GM12873 (cell line): ENCODE measurements around the gene WDR86.

Source experiments
- TF ChIP-seq, protein P1 (sequence below): IDR thresholded peaks from 2 replicates; pipeline ENCODE4 v1.5.1; 2012; ENCODE audit warnings: low read depth, mild to moderate bottlenecking, moderate library complexity, low read length, control low read depth; ENCODE audit not compliant: insufficient read depth; ENCODE audit errors: missing control alignments

Gene WDR86

DNA sequence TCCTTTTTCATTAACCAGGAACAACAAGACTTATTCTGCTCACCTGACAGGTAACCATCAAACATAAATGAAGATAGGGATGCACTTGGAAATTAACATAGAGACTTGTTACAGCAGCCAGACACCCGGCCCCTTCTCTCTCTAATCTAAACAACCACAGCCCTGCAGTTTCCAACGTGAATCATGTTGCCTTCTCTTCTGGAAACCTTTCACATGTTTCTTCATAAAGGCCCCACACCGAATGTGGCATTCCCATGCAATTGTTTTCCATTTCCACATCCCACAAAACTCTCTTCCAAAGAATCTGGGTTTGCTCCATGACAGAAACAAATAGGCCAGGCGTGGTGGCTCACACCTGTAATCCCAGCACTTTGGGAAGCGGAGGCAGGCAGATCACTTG lies 15.0 kb upstream of the WDR86 start:
- TF ChIP-seq, protein P1, sequence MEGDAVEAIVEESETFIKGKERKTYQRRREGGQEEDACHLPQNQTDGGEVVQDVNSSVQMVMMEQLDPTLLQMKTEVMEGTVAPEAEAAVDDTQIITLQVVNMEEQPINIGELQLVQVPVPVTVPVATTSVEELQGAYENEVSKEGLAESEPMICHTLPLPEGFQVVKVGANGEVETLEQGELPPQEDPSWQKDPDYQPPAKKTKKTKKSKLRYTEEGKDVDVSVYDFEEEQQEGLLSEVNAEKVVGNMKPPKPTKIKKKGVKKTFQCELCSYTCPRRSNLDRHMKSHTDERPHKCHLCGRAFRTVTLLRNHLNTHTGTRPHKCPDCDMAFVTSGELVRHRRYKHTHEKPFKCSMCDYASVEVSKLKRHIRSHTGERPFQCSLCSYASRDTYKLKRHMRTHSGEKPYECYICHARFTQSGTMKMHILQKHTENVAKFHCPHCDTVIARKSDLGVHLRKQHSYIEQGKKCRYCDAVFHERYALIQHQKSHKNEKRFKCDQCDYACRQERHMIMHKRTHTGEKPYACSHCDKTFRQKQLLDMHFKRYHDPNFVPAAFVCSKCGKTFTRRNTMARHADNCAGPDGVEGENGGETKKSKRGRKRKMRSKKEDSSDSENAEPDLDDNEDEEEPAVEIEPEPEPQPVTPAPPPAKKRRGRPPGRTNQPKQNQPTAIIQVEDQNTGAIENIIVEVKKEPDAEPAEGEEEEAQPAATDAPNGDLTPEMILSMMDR, result no peak

- TF ChIP-seq, protein P1, result no peak
Observed at GRCh38 chr7:151423936-151424335, 14.1 kb upstream of the WDR86 start.

DNA sequence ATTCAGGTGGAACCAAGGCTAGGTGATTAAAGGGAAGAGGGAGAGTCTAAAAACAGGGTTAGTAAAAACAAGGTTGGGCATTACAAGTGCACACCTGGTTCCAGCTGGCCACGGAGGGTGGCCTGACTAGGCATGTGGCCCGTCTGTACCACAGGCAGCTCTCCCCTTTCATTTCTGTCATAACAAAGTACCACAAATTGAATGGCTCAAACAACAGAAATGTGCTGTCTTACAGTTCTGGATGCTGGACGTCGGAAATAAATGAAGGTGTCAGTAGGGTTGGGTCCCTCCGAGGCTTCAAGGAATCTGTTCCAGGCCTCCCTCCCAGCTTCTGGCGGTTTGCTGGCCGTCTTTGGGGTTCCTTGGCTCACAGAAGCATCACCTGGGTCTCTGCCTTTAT lies 13.4 kb upstream of the WDR86 start:
- TF ChIP-seq, protein P1, result no peak

DNA sequence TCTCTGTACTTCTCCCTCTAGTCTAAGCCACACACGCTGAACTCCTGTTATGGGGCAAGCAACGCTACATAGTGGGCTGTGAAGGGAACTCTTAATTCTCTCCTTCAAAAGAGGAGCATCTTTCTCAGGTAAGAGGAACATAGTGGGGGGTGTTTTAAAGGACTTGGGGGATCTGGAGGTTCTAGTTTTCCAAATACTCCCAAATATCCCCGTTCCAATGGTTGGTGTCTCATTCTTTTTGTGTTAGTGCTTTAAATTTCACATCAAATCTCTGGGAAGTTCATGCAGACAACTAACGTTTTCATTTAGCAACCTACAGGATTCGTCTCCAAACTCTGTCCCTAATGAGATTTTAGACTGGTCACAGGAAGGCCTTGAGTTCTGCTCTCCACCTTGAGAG lies 12.4 kb upstream of the WDR86 start:
- TF ChIP-seq, protein P1, result no peak

DNA sequence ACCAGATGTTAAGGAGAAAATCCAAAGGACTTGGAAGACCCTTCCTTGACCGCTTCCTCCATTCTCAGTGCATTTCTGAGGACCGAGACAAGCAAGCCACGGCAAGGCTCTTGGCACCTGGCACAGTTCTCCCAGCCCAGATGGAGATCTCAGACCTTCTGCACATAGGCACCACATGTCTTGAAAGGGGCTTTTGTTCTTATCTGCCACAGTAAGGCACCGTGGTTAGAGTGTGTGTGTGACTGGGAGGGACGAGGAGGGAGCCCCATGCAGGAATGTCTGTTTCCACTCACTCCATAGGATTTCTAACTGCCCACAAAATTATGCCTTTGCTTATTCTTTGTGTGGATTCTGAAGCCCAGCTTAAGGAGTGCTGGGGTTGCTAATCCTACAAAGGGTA lies 10.3 kb upstream of the WDR86 start:
- TF ChIP-seq, protein P1, result no peak

DNA sequence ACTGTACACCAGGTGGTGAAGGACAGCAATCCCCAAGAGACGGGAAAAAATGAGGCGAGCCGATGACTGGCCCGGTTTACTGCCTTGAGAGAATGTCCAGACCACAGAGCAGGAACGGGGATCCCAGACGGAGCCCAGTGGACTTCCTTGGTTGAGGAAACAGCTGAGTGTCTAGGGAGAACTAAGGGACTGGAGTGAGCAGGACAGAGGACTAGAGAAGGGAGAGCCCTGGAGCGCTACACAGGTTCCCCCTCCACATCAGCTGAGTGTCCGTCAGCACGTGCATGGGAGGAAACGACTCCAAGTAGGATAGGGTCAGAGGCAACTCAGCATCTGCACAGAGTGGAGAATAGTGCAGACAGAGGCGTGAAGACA lies 7.1 kb upstream of the WDR86 start:
- TF ChIP-seq, protein P1, result no peak

DNA sequence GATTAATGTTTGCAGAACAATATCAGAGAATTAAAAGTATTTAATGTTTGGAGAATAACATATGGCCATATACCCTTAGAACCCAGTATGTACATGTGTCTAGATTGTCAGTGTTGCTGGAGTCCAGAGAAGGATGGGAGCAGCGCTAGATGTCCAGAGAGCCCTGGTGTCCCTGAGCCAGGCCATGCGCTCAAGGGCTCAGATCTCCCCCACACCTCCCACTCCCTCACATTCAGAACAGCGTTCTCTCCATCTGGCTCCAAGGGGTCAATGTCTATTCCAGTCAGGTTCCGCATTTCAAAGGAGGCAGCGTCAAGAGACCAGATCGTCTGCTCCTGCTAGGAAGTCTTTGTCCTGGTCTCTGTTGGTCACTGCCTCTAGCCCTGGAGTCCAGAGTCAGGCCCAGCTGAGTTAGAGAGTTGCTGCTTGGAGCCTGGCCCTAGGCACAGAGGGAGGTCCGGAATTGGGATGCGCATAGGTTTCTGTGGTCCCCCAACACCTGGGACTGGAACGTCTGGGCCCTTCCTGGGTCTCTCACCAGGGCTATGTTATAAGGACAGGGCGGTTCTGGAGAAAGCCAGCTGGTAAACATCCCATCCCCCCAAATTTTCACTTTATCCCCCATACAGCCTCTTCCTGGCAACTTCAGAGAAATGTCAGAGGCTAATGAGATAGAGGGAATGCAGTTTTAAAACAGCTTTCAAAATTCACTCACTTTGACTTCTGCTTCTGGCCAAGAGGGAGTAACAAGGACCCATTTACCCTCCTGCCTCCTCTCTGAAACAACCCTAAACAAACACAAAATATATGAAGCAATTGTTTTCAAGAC lies 6.5 kb upstream of the WDR86 start:
- TF ChIP-seq, protein P1, result no peak
